D721Med (cell line): ENCODE results near the gene CENPA.
"Not testable (repeated sequence)": the region's sequence is repeated elsewhere in the genome, so short reads cannot be mapped to it uniquely, and the experiment has no call there.

Source experiments
- DNase-seq: peaks from one replicate; pipeline ENCODE4 v3.0.0; 2011; ENCODE audit warnings: low spot score; ENCODE audit not compliant: insufficient read length
- FAIRE-seq: peaks from 2 replicates; lab custom pipeline; 2011; peaks lifted over from hg19 to GRCh38; lab: Jason Lieb, UNC
- TF ChIP-seq, protein P1 (sequence below): IDR thresholded peaks from 2 replicates; pipeline ENCODE4 v1.5.1; 2012; ENCODE audit warnings: mild to moderate bottlenecking, control low read depth; ENCODE audit not compliant: insufficient read depth; ENCODE audit errors: missing control alignments

The CENPA gene

DNA sequence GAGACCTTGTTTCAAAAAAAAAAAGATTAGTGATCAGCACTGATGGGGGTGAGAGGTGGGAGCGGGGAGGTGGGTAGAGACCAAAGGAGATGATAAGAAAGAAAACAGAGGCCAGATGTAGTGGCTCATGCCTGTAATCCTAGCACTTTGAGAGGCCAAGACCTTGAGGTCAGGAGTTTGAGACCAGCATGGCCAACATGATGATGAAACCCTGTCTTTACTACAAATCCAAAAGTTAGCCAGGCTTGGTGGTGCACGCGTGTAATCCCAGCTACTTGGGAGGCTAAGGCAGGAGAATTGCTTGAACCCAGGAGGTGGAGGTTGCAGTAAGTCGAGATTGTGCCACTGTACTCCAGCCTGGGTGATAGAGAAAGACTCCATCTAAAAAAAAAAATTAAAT lies 31.3 kb upstream of the CENPA start:
- FAIRE-seq (no peak), DNase-seq (no peak)
- TF ChIP-seq, protein P1, sequence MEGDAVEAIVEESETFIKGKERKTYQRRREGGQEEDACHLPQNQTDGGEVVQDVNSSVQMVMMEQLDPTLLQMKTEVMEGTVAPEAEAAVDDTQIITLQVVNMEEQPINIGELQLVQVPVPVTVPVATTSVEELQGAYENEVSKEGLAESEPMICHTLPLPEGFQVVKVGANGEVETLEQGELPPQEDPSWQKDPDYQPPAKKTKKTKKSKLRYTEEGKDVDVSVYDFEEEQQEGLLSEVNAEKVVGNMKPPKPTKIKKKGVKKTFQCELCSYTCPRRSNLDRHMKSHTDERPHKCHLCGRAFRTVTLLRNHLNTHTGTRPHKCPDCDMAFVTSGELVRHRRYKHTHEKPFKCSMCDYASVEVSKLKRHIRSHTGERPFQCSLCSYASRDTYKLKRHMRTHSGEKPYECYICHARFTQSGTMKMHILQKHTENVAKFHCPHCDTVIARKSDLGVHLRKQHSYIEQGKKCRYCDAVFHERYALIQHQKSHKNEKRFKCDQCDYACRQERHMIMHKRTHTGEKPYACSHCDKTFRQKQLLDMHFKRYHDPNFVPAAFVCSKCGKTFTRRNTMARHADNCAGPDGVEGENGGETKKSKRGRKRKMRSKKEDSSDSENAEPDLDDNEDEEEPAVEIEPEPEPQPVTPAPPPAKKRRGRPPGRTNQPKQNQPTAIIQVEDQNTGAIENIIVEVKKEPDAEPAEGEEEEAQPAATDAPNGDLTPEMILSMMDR, result no peak

DNA sequence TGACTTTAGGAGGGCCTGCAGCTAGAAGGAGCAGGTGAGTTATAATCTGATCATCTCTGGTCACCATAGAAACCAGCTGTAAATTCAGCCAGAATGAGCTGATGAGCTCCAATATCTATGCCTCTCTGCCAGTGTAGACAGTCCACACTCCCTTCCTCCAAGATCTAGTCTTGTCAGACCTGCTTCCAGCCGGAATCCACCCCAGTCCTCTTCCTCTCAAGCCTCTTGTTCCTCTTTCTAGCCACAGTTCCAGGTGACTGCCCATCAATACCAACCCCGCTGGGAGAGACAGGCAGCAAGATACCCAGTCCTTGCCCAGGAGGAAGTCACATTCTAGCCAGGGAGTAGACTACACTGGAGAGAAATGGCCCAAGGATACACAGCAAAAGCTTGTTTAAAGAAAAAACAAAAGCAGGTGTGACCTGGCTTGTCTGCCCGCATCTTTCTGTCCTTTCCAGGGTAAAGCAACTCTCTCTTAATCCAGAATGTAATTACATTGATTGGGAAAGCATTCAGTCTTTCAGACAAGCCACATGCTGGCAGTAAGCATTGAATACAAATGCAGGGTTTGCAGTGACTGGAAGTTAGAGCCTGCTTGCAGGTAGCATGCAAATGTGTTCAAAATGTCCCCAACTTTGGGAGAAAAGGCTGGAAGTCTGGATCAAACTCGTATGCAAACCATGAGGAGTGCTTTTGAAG lies 30.7 kb upstream of the CENPA start:
- TF ChIP-seq, protein P1, result no peak
- no peak for DNase-seq
- no peak for FAIRE-seq

DNA sequence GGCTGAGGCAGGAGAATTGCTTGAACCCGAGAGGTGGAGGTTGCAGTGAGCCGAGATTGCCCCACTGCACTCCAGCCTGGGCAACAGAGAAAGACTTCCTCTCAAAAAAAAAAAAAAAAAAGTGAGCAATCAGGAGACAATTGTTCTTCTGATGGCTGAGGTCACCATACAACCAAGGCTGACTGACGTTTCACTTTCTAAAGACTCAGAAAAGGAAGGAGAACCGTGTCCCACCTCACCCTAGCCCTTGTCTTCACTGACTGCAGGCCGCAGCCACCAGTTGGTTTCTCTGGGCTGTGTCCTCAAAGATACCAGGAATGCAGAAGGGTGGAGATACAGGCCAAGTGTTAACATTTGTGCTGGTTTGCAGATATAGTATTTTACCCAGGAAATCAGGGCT lies 29.5 kb upstream of the CENPA start:
- DNase-seq (no peak), FAIRE-seq (no peak)
- TF ChIP-seq, protein P1, result no peak

DNA sequence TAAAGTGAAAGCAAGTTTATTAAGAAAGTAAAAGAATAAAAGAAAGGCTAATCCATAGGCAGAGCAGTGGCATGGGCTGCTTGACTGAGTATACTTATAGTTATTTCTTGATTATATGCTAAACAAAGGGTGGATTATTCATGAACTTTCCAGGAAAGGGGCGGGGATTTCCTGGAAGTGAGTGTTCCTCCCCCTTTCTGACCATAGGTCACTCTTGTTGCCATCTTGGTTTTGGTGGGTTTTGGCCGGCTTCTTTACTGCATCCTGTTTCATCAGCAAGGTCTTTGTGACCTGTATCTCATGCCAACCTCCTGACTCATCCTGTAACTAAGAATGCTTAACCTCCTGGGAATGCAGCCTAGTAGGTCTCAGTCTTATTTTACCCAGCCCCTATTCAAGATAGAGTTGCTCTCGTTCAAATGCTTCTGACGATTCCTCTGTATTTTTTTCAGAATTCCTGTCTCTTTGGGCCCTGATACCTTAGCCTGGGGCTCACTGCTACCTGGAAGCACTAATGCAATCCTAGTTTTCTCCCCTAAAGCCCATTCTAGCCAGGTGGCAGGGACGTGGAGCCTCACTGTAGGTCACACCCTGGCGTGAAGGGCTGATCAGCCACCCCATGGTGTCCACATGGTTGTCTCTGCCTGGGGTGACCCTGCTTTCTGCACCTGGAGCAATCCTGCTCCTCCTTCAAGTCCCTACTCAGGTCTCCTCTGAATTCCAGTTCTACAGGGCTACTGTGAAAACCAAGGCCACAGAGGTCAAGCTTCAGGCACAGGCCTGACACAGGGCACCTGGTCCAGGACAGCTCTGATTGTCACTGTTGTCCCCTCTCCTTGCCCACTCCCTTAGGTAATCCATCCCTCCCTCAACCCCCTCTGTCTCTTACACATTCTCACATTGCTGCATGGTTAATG lies 27.7 kb upstream of the CENPA start:
- TF ChIP-seq, protein P1, result no peak
- DNase-seq (no peak), FAIRE-seq (no peak)

DNA sequence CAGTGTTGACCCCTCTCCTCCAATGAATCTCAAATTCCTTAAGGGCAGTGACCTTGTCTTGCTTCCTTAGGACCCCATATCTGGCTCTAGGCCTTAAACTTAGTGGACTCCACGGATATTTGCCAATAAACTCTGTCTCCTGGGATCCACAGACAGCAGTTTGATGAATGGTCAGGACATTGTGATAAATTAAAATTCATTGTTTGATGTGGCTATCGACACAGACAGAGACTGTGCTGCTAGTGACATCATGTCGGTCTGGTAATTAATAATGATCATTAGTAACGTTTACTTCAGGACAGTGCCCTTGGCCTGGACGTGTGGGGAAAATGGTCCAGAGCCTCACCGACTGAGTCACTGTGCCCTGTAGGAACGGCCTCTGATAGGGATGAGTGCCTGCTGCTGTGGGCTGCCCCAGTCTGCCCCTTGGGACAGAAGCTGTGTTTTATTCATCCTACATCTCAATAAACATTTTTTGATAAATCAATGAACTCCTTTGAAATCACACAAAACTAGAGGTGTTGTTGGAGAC lies 27.0 kb upstream of the CENPA start:
- no peak for DNase-seq
- TF ChIP-seq, protein P1, result no peak

DNA sequence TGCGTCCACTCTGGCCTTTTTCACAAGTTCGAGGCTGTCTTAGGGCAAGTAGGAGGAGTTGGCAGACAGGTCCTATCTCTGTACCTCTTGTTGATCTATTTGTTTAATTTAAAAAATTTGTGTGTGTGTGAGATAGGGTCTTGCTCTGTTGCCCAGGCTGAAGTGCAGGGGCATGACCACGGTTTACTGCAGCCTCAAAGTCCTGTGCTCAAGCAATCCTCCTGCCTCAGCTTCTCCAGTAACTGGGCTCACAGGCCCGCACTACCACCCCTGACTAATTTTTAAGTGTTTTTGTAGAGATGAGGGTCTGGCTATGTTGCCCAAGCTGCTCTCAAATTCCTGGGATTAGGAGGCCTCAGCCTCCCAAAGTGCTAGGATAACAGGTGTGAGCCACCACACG lies 26.0 kb upstream of the CENPA start:
- DNase-seq, result no peak
- no peak for FAIRE-seq
- TF ChIP-seq, protein P1, result no peak

More for the DNA sequence above, 27.0 kb upstream of the CENPA start:
- no peak for FAIRE-seq

DNA sequence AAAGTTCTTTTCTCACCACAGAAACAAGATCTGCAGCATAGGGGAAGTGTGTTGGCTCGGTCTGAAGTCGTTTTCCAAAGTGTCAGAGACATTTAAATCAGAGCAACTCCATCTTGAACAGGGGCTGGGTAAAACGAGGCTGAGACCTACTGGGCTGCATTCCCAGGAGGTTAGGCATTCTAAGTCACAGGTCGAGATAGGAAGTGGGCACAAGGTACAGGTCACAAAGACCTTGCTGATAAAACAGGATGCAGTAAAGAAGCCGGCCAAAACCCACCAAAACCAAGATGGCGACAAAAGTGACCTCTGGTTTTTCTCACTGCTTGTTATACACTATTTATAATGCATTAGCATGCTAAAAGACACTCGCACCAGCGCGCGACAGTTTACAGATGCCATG lies 24.9 kb upstream of the CENPA start:
- FAIRE-seq, DNase-seq: not testable (repeated sequence)
